Prostate gland (tissue), 2 donors: Measurements from ENCODE around the gene RASAL2.

Experiments
- CTCF ChIP-seq, 4 experiments: fragments of 200-600 bp in 2 of 4; fragments of 450-650 bp in 2 of 4; sonication (generic) in 2 of 4; IDR thresholded peaks; 1 replicate in 3 of 4; 2 replicates in 1 of 4; pipeline ENCODE4 v1.5.1; 2016 to 2019; ENCODE audit warnings: antibody characterized with exemption in 4 of 4, mild to moderate bottlenecking in 2 of 4, moderate library complexity in 2 of 4
- POLR2A ChIP-seq: fragments of 450-650 bp; IDR thresholded peaks from one replicate; pipeline ENCODE4 v1.6.1; 2016; ENCODE audit warnings: antibody characterized with exemption, mild to moderate bottlenecking
- POLR2AphosphoS5 ChIP-seq: sonication (generic); formaldehyde crosslinking; IDR thresholded peaks from one replicate; pipeline ENCODE4 v1.6.1; 2017; ENCODE audit warnings: antibody characterized with exemption

GRCh38 chr1:178300352-178300699 is 206.4 kb downstream of the RASAL2 start:
- no peak for TF ChIP-seq CTCF (IDR thresholded peaks at IDR 0.05)
- TF ChIP-seq POLR2AphosphoS5 = no peak
- no peak for TF ChIP-seq POLR2A
